ENCODE measurements around the gene PCSK7. TPM values are rescaled to one million over a fixed set of nuclear protein-coding genes. Genes with fewer than 3 reads are reported as not detected.
"Not testable (repeated sequence)": the region's sequence is repeated elsewhere in the genome, so short reads cannot be mapped to it uniquely, and the experiment has no call there.

The PCSK7 gene
- total and polyA plus RNA-seq, 9 donors: 19.2 to 33.7 (median 22.7) TPM

DNA sequence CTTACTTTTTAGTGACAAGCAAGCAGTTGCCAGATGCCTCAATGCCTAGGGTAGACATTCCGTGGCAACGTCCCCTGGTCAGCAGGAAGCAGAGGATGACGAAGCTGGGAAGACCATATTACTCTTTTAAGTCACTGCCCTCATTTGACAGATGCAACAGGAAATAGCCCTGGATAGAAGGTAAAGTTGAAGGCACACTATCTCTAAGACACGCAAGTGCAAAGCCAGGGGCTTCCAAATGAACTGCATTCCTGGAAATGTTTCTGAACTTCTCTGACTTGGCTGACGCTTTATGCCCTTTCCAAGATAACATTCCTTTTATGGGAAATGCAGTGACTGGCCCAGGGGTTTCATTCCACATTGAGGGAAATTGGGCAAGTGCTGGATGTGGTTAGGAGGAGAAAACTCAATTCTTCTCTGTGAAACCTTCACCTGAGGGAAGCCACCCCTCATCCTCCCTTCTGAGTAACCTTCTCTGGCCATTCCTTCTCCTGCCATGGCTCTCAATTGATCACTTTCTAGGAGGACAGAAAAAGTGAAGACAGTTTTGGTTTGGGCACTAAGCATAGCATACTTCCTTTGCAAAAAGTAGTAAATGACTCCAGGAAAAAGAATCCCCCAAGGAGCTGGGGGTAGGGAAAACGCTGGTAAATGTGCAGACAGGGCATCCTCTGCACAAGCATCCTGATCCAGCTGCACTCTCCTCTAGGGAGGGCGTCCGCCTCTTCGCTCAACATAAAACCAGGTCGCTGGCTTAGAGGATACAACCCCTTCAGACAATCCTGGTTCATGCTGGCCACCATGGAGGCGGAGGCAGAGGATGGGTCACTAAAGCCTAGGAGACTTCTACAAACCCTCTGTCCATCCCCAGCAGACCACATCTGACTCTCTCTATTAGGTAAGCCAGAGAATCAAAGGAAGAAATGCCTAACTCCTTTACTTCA, 14.5 kb downstream of the PCSK7 start:
- H3K4me1 ChIP-seq (ENCODE audit: control insufficient read depth, insufficient read depth, low read length): peaks cover 58% of the 10 kb centered on the region
- 63% methylated on average over 3 of the region's 11 CpGs for WGBS (ENCODE audit: insufficient coverage)
- H3K27ac ChIP-seq (ENCODE audit: low read length): peak overlapping the region; percentile 79
- H3K9me3 ChIP-seq (replicated peaks; ENCODE audit: control insufficient read depth, low read depth, low read length): no peaks in the 10 kb centered on the region
- H3K36me3 ChIP-seq (ENCODE audit: control insufficient read depth, insufficient read depth, low read length): peaks cover 60% of the 10 kb centered on the region
- no peaks in the 10 kb centered on the region for H3K27me3 ChIP-seq (ENCODE audit: control insufficient read depth, insufficient read depth, low read length)
- peak; percentile 19 for DNase-seq
- H3K4me3 ChIP-seq (ENCODE audit: low read length): no peak overlapping the region

GRCh38 chr11:117214404-117215110, 17.3 kb downstream of the PCSK7 start:
- WGBS (ENCODE audit: insufficient coverage): 59% methylated on average over 5 of the region's 7 CpGs

DNA sequence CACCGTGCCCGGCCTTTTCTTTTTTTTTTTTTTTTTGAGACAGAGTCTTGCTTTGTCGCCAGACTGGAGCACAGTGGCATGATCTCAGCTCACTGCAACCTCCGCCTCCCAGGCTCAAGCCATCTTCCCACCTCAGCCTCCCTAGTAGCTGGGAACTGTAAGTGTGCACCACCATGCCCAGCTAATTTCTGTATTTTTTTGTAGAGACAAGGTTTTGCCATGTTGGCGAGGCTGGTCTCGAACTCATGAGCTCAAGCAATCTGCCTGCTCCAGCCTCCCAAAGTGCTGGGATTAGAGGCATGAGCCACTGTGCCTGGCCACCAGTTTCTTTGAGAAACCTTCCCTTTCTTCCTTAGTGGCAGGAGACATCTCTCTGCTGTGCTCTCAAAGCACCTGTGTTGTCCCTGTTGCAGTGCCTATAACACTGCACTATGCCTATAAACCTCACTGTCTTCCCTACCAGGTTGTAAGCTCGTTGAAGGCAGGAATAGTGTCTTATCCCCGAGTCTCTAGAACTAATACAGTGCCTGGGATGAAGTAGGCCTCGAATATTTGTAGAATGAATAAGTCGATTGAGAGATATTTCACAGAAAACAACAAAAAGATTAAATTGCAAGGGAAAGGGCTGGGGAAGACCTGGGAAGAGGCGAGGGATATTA, 19.0 kb downstream of the PCSK7 start:
- peaks cover 12% of the 10 kb centered on the region for H3K4me1 ChIP-seq (ENCODE audit: control insufficient read depth, insufficient read depth, low read length)
- H3K27me3 ChIP-seq (ENCODE audit: control insufficient read depth, insufficient read depth, low read length): no peaks in the 10 kb centered on the region
- 97% methylated on average over 3 of the region's 11 CpGs for WGBS (ENCODE audit: insufficient coverage)
- peaks cover 45% of the 10 kb centered on the region for H3K36me3 ChIP-seq (ENCODE audit: control insufficient read depth, insufficient read depth, low read length)
- H3K4me3 ChIP-seq (ENCODE audit: low read length): no peak overlapping the region
- H3K27ac ChIP-seq (ENCODE audit: low read length): no peak overlapping the region
- H3K9me3 ChIP-seq (replicated peaks; ENCODE audit: control insufficient read depth, low read depth, low read length): no peaks in the 10 kb centered on the region
- no peak for DNase-seq

More at GRCh38 chr11:117214404-117215110, 17.3 kb downstream of the PCSK7 start:
- DNase-seq: no peak
- no peaks in the 10 kb centered on the region for H3K9me3 ChIP-seq (replicated peaks; ENCODE audit: control insufficient read depth, low read depth, low read length)
- no peak overlapping the region for H3K27ac ChIP-seq (ENCODE audit: low read length)
- H3K36me3 ChIP-seq (ENCODE audit: control insufficient read depth, insufficient read depth, low read length): peaks cover 60% of the 10 kb centered on the region
- no peaks in the 10 kb centered on the region for H3K27me3 ChIP-seq (ENCODE audit: control insufficient read depth, insufficient read depth, low read length)
- H3K4me3 ChIP-seq (ENCODE audit: low read length): no peak overlapping the region
- H3K4me1 ChIP-seq (ENCODE audit: control insufficient read depth, insufficient read depth, low read length): peaks cover 29% of the 10 kb centered on the region

GRCh38 chr11:117210620-117211019, 21.3 kb downstream of the PCSK7 start:
- WGBS (ENCODE audit: insufficient coverage): 87% methylated on average over 3 of the region's 3 CpGs

GRCh38 chr11:117209351-117210125, 22.3 kb downstream of the PCSK7 start:
- DNase-seq; H3K27me3 ChIP-seq (ENCODE audit: control insufficient read depth, insufficient read depth, low read length); H3K9me3 ChIP-seq (replicated peaks; ENCODE audit: control insufficient read depth, low read depth, low read length); H3K27ac ChIP-seq (ENCODE audit: low read length); H3K4me3 ChIP-seq (ENCODE audit: low read length): not testable (repeated sequence)
- WGBS (ENCODE audit: insufficient coverage): 87% methylated on average over 4 of the region's 8 CpGs
- Histone ChIP-seq H3K36me3 (ENCODE audit: control insufficient read depth, insufficient read depth, low read length) (peaks cover 26% of the 10 kb centered on the region), H3K4me1 (ENCODE audit: control insufficient read depth, insufficient read depth, low read length) (peaks cover 10% of the 10 kb centered on the region)

More at GRCh38 chr11:117210620-117211019, 21.3 kb downstream of the PCSK7 start:
- H3K4me3 ChIP-seq (ENCODE audit: low read length): no peak overlapping the region
- H3K36me3 ChIP-seq (ENCODE audit: control insufficient read depth, insufficient read depth, low read length): peaks cover 26% of the 10 kb centered on the region
- no peak overlapping the region for H3K27ac ChIP-seq (ENCODE audit: low read length)
- H3K4me1 ChIP-seq (ENCODE audit: control insufficient read depth, insufficient read depth, low read length): no peaks in the 10 kb centered on the region
- no peaks in the 10 kb centered on the region for H3K9me3 ChIP-seq (replicated peaks; ENCODE audit: control insufficient read depth, low read depth, low read length)
- no peak for DNase-seq
- H3K27me3 ChIP-seq (ENCODE audit: control insufficient read depth, insufficient read depth, low read length): no peaks in the 10 kb centered on the region

DNA sequence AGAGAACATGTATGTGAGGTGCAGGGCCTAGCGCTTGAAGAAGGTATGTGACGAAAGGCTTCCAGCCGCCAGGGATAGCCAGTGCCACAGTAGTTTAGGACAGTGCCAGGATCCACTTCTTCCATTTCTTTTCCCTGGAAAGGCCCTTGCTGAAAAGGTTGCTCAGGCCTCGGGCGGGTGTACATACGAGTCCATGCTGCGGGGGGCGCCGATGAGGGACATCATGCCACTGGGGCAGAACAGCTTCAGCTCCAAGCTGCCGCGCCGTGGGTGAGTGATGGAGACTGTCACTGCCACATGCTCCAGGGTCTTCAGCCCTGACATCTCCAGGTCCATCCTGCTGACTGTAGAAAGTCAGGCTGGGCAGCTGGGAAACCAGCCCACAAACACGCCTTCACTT, 23.2 kb downstream of the PCSK7 start:
- Histone ChIP-seq H3K4me1 (ENCODE audit: control insufficient read depth, insufficient read depth, low read length) (peaks cover 19% of the 10 kb centered on the region), H3K36me3 (ENCODE audit: control insufficient read depth, insufficient read depth, low read length) (peaks cover 30% of the 10 kb centered on the region)
- not testable (repeated sequence) for H3K4me3 ChIP-seq (ENCODE audit: low read length); H3K27me3 ChIP-seq (ENCODE audit: control insufficient read depth, insufficient read depth, low read length); H3K9me3 ChIP-seq (replicated peaks; ENCODE audit: control insufficient read depth, low read depth, low read length); H3K27ac ChIP-seq (ENCODE audit: low read length); DNase-seq
- WGBS (ENCODE audit: insufficient coverage): 94% methylated on average over 6 of the region's 13 CpGs

DNA sequence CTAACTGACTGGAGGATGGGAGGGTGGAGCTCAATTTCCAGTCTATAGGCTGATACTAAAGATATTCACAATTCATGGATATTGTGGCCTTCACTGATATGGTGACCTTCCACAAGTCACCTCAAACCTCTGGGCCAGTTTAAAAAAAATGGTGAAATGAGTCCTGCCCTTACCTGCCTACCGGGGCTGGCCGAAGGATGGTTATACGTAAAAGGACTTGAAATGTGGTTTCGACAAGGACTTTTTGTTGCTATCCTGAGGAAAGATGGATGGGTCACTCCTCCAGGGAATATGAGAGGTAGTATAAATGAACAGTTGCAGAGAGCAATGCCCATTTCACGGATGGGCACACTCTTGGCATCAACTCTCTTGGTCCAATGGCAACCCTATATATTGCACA, 24.4 kb downstream of the PCSK7 start:
- not testable (repeated sequence) for H3K9me3 ChIP-seq (replicated peaks; ENCODE audit: control insufficient read depth, low read depth, low read length); H3K4me3 ChIP-seq (ENCODE audit: low read length); DNase-seq; H3K27me3 ChIP-seq (ENCODE audit: control insufficient read depth, insufficient read depth, low read length); H3K27ac ChIP-seq (ENCODE audit: low read length)
- H3K4me1 ChIP-seq (ENCODE audit: control insufficient read depth, insufficient read depth, low read length): peaks cover 30% of the 10 kb centered on the region
- H3K36me3 ChIP-seq (ENCODE audit: control insufficient read depth, insufficient read depth, low read length): peaks cover 25% of the 10 kb centered on the region
- 88% methylated on average over 4 of the region's 5 CpGs for WGBS (ENCODE audit: insufficient coverage)

DNA sequence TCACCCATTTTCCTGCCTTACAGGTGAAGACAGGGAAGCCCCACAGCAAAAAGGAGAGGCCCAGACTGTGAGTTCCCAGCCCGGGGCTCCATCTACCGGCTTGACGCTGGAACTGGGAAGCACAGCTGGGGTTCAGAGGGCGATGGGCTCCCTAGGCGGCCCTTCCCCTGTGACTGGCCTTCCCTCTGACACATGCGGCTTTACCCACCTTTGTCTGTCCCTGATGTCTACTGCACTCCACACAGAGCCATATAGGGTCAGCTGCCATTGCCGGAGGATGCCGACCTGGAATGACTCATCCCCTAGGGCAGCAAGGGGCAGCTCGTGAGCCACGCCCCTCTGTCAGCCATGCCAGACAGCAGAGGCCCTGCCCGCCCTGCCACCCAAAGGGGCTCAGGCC, 25.0 kb downstream of the PCSK7 start:
- not testable (repeated sequence) for H3K4me3 ChIP-seq (ENCODE audit: low read length); DNase-seq; H3K27me3 ChIP-seq (ENCODE audit: control insufficient read depth, insufficient read depth, low read length); H3K27ac ChIP-seq (ENCODE audit: low read length); H3K9me3 ChIP-seq (replicated peaks; ENCODE audit: control insufficient read depth, low read depth, low read length)
- no CpG with 5 or more reads among the region's 11 CpGs for WGBS (ENCODE audit: insufficient coverage)
- Histone ChIP-seq H3K4me1 (ENCODE audit: control insufficient read depth, insufficient read depth, low read length) (peaks cover 36% of the 10 kb centered on the region), H3K36me3 (ENCODE audit: control insufficient read depth, insufficient read depth, low read length) (peaks cover 25% of the 10 kb centered on the region)

- H3K27me3 ChIP-seq (ENCODE audit: control insufficient read depth, insufficient read depth, low read length); DNase-seq; H3K9me3 ChIP-seq (replicated peaks; ENCODE audit: control insufficient read depth, low read depth, low read length); H3K27ac ChIP-seq (ENCODE audit: low read length); H3K4me3 ChIP-seq (ENCODE audit: low read length): not testable (repeated sequence)
- WGBS (ENCODE audit: insufficient coverage): 59% methylated on average over 3 of the region's 8 CpGs
- H3K36me3 ChIP-seq (ENCODE audit: control insufficient read depth, insufficient read depth, low read length): peaks cover 20% of the 10 kb centered on the region
- peaks cover 44% of the 10 kb centered on the region for H3K4me1 ChIP-seq (ENCODE audit: control insufficient read depth, insufficient read depth, low read length)
Observed at GRCh38 chr11:117206111-117206510, 25.8 kb downstream of the PCSK7 start.
